AG10803 (cell line): ENCODE measurements around the gene FCGR2B.
"Not testable (repeated sequence)": the region's sequence is repeated elsewhere in the genome, so short reads cannot be mapped to it uniquely, and the experiment has no call there.

ENCODE experiments used
- DNase-seq: peaks from one replicate; pipeline ENCODE4 v3.0.0; 2010; ENCODE audit warnings: low read depth
- H3K4me3 ChIP-seq: 2 replicates; pipeline ENCODE4 v1.5.1; 2011; ENCODE audit warnings: mild to moderate bottlenecking, low read length, control low read depth
- TF ChIP-seq, protein P1 (sequence below): conservative IDR thresholded peaks from 2 replicates; pipeline ENCODE4 v1.5.1; 2011; ENCODE audit warnings: mild to moderate bottlenecking, low read length, control low read depth, inconsistent platforms

Gene FCGR2B

DNA sequence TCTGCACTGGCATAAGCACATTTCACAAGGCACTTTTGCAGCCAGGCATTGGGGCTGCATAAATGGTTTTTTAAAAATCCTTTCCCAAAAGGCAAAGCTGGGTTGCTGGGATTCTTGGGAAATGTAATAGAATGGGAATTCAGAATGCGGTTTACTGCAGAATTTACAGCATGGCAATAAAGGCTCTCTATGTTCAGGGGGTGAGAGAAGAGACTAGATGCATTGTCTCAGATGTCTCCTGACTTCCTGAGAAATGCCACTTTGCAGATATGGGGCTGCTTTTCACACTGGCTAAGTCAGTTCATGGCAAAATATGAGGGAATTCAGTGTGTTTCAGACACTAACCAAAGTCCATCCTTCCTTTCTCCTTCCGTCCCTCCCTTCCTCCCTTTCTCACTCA is 13.5 kb downstream of the FCGR2B start:
- TF ChIP-seq, protein P1, sequence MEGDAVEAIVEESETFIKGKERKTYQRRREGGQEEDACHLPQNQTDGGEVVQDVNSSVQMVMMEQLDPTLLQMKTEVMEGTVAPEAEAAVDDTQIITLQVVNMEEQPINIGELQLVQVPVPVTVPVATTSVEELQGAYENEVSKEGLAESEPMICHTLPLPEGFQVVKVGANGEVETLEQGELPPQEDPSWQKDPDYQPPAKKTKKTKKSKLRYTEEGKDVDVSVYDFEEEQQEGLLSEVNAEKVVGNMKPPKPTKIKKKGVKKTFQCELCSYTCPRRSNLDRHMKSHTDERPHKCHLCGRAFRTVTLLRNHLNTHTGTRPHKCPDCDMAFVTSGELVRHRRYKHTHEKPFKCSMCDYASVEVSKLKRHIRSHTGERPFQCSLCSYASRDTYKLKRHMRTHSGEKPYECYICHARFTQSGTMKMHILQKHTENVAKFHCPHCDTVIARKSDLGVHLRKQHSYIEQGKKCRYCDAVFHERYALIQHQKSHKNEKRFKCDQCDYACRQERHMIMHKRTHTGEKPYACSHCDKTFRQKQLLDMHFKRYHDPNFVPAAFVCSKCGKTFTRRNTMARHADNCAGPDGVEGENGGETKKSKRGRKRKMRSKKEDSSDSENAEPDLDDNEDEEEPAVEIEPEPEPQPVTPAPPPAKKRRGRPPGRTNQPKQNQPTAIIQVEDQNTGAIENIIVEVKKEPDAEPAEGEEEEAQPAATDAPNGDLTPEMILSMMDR = no peak
- H3K4me3 ChIP-seq = no peak overlapping the region
- no peak for DNase-seq

DNA sequence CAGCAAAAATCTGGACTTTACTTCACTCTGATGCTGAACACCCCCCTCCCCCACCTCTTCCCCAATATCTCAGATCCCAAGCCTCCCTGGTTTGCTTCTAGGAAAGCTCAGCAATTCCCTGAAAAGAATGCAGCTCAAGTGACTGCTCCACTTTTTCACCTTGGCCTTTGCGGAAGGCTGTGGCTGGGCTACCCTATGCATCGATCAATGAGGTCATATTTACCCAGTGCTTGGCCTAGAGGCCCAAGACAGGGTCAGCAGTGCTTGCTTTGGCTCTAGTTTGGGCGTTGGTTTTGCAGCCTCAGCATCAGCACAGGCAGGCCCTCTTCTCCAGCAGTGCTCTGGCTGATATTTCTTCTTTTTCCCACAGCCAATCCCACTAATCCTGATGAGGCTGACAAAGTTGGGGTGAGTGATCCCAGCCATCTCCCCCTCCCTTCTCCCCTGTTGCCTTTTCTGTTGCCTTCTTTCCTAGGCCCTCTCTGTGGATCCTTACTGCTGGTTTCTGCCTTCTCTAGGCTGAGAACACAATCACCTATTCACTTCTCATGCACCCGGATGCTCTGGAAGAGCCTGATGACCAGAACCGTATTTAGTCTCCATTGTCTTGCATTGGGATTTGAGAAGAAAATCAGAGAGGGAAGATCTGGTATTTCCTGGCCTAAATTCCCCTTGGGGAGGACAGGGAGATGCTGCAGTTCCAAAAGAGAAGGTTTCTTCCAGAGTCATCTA is 14.2 kb downstream of the FCGR2B start:
- DNase-seq = no peak
- TF ChIP-seq, protein P1 = no peak
- H3K4me3 ChIP-seq = no peak overlapping the region

DNA sequence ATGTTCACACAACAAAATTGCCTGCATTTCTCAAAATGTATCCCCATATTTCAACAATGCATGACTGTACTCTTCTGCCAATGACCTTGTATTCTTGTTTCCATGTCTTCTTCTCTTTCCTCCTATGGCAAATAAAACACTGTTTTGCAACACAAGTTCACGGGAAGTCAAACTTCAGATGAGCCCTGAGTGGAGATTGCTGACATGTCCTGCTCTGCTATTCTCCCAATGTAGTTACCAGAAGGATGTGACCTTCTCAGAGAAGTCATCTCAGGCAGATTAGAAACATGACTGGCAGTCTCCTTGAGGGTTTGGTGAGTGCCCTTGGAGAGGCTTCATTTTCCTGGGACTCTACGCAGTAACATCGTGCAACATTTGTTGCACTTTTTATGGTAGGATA is 15.6 kb downstream of the FCGR2B start:
- no peak overlapping the region for H3K4me3 ChIP-seq
- DNase-seq = no peak
- TF ChIP-seq, protein P1 = no peak

DNA sequence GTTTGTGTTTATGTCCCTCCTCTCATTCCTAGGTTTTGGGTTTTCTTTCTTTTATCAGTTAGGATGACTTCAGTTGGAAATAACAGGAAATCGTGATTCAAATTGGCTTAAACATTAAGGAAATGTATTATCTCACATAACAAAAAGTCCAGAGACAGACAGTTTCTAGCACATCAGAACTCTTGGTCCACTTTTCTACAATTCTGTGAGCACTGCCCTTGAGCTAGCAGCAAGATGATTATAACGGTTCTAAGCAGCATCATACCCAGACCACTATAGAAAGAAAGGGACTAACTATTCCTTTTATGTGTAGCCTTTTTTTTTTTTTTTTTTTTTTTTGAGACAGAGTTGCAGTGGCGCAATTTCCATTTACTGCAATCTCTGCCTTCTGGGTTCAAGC is 18.9 kb downstream of the FCGR2B start:
- no peak for DNase-seq
- H3K4me3 ChIP-seq = no peak overlapping the region
- TF ChIP-seq, protein P1 = no peak

DNA sequence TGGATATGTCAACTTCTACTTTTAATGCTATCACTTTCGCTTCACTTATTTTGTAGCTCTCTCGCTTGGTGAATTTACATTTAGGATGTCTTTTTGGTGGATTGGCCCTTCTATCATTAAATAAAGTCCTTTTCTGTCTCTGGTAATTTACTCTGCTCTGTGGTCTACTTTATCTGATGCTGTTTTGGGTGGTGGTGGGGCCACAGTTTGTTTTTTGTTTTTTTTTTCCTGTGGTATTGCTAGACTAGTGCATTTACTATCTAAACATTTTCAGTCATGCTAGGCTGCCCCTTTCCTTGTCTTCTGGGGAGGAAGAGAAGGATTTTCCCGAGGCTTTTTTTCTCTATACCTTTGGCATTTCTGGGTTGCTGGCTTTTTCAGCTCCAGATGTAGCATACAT is 26.0 kb downstream of the FCGR2B start:
- TF ChIP-seq, protein P1 = no peak
- DNase-seq = no peak
- no peak overlapping the region for H3K4me3 ChIP-seq

DNA sequence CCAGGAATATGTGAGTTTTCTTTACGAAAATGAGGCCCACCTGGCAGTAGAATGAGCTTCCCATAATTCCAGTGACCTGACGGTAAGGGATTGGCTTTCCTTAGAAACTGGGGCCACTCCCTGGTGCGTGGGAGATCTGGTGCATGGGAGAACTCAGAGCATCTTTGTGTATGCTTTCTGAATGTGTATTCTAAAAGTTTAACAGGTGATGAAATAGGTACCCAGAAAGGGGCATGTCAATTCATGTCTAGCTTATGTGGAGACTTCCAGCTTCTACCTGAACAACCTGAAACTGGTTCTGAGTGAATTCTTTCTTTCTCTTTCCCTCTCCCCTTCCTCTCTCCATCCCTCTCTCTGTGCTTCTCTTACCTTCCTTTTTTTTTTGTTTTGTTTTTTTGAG is 28.9 kb downstream of the FCGR2B start:
- TF ChIP-seq, protein P1 = no peak
- no peak overlapping the region for H3K4me3 ChIP-seq
- DNase-seq = no peak

DNA sequence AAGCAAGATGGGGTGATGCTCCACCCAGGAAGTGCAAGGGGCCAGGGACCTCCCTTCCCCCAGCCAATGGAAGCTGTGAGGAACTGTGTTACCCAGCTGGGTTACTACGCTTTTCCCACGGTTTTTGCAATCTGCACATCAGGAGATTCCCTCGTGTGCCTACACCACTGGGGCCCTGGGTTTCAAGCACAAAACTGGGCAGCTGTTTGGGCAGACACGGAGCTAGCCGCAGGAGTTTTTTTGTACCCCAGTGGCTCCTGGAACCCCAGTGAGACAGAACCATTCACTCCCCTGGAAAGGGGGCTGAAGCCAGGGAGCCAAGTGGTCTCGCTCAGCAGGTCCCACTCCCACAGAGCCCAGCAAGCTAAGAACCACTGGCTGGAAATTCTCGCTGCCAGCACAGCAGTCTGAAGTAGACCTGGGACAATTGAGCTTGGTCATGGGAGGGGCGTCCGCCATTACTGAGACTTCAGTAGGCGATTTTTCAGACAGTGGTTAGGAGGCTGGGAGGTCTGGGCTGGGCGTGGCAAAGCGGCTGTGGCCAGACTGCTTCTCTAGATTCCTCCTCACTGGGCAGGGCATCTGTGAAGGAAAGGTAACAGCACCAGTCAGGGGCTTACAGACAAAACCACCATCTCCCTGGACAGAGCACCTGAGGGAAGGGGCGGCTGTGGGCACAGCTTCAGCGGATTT is 30.2 kb downstream of the FCGR2B start:
- DNase-seq, H3K4me3 ChIP-seq: not testable (repeated sequence)

DNA sequence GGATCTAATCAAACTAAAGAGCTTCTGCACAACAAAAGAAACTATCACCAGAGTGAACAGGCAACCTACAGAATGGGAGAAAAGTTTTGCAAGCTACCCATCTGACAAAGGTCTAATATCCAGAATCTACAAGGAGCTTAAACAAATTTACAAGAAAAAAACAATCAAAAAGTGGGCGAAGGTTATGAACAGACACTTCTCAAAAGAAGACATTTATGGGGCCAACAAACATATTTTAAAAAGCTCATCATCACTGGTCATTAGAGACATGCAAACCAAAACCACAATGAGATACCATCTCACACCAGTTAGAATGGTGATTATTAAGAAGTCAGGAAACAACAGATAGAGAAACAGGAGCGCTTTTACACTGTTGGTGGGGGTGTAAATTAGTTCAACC is 35.4 kb downstream of the FCGR2B start:
- DNase-seq, H3K4me3 ChIP-seq: not testable (repeated sequence)
